KMS-11 (cell line): ENCODE data around the gene RPRD2.
A peak's percentile ranks its signal among the peaks of the same experiment; 100 is the strongest.

Source experiments
- H2AFZ ChIP-seq: fragments of 200-600 bp; sonication (generic); 2 replicates; pipeline ENCODE4 v1.6.1; 2016; ENCODE audit warnings: antibody characterized with exemption, mixed run types, low read depth
- H3K27ac ChIP-seq: fragments of 200-600 bp; sonication (generic); 2 replicates; pipeline ENCODE4 v1.6.1; 2016; ENCODE audit warnings: mild to moderate bottlenecking, mixed run types
- H3K27me3 ChIP-seq: fragments of 200-600 bp; sonication (generic); 2 replicates; pipeline ENCODE4 v1.6.1; 2017; ENCODE audit warnings: mild to moderate bottlenecking, low read depth, mixed run types, moderate library complexity; ENCODE audit not compliant: insufficient read depth
- H3K36me3 ChIP-seq: fragments of 200-600 bp; sonication (generic); 2 replicates; pipeline ENCODE4 v1.6.1; 2017; ENCODE audit warnings: mild to moderate bottlenecking, mixed run types; ENCODE audit not compliant: insufficient read depth
- H3K4me1 ChIP-seq: fragments of 200-600 bp; sonication (generic); 2 replicates; pipeline ENCODE4 v1.6.1; 2016; ENCODE audit warnings: mild to moderate bottlenecking, low read depth, mixed run types; ENCODE audit not compliant: poor library complexity, severe bottlenecking
- H3K4me2 ChIP-seq: fragments of 200-600 bp; sonication (generic); 2 replicates; pipeline ENCODE4 v1.7.0; 2016; ENCODE audit warnings: mild to moderate bottlenecking, mixed run types
- H3K4me3 ChIP-seq: fragments of 200-600 bp; sonication (generic); IDR thresholded peaks from 2 replicates; pipeline ENCODE4 v1.6.1; 2017; ENCODE audit warnings: low read depth, low read length, mixed read lengths; ENCODE audit not compliant: insufficient read depth
- H3K79me2 ChIP-seq: fragments of 200-600 bp; sonication (generic); 2 replicates; pipeline ENCODE4 v1.6.1; 2016; ENCODE audit warnings: low read depth, mixed run types; ENCODE audit not compliant: insufficient read depth
- H3K9ac ChIP-seq: fragments of 200-600 bp; sonication (generic); 2 replicates; pipeline ENCODE4 v1.6.1; 2016; ENCODE audit warnings: mild to moderate bottlenecking, mixed run types
- H4K20me1 ChIP-seq: fragments of 200-600 bp; sonication (generic); 2 replicates; pipeline ENCODE4 v1.6.1; 2016; ENCODE audit warnings: mild to moderate bottlenecking, mixed run types; ENCODE audit not compliant: insufficient read depth
- CTCF ChIP-seq: fragments of 200-600 bp; sonication (generic); conservative IDR thresholded peaks from 2 replicates; pipeline ENCODE4 v1.6.1; 2017; ENCODE audit warnings: low read depth, mild to moderate bottlenecking, antibody characterized with exemption, low read length, moderate library complexity, mixed read lengths

The RPRD2 gene

GRCh38 chr1:150513351-150513791 is 149.4 kb downstream of the RPRD2 start:
- Histone ChIP-seq H3K27me3 (0 out of 2 replicates have a peak, but pooled peaks cover 2% of the 10 kb centered on the region), H3K9ac (no peak overlapping the region), H3K4me1 (peaks cover 13% of the 10 kb centered on the region), H3K4me3 (no peak overlapping the region), H3K4me2 (no peak overlapping the region), H4K20me1 (no peaks in the 10 kb centered on the region), H3K27ac (no peak overlapping the region), H3K79me2 (no peaks in the 10 kb centered on the region), H3K36me3 (no peaks in the 10 kb centered on the region), H2AFZ (no peak overlapping the region)
- TF ChIP-seq CTCF = no peak

GRCh38 chr1:150514260-150514659 is 150.3 kb downstream of the RPRD2 start:
- 0 out of 2 replicates have a peak, but pooled peaks cover 2% of the 10 kb centered on the region for H3K27me3 ChIP-seq
- no peak overlapping the region for H3K9ac ChIP-seq
- H3K4me1 ChIP-seq = peaks cover 13% of the 10 kb centered on the region
- no peak overlapping the region; the same call in 1 of the 2 replicates for H3K4me2 ChIP-seq
- H4K20me1 ChIP-seq = no peaks in the 10 kb centered on the region
- no peaks in the 10 kb centered on the region for H3K79me2 ChIP-seq
- no peak overlapping the region for H3K27ac ChIP-seq
- H3K36me3 ChIP-seq = no peaks in the 10 kb centered on the region
- H2AFZ ChIP-seq = no peak overlapping the region
- H3K4me3 ChIP-seq = no peak overlapping the region
- TF ChIP-seq CTCF = no peak

- H3K36me3 ChIP-seq = no peaks in the 10 kb centered on the region
- no peak for TF ChIP-seq CTCF
- H3K9ac ChIP-seq = peak overlapping the region; percentile 55; the same call in 1 of the 2 replicates
- peak overlapping the region; percentile 84 for H2AFZ ChIP-seq
- H4K20me1 ChIP-seq = no peaks in the 10 kb centered on the region
- H3K4me2 ChIP-seq = peak overlapping the region; percentile 65
- H3K79me2 ChIP-seq = no peaks in the 10 kb centered on the region
- 0 out of 2 replicates have a peak, but pooled peaks cover 2% of the 10 kb centered on the region for H3K27me3 ChIP-seq
- H3K4me1 ChIP-seq = peaks cover 13% of the 10 kb centered on the region
- no peak overlapping the region for H3K27ac ChIP-seq
- no peak overlapping the region for H3K4me3 ChIP-seq
These were observed 151.0 kb downstream of the RPRD2 start for GRCh38 chr1:150514913-150515327.

- 0 out of 2 replicates have a peak, but pooled peaks cover 2% of the 10 kb centered on the region for H3K27me3 ChIP-seq
- H3K4me1 ChIP-seq = peaks cover 13% of the 10 kb centered on the region
- TF ChIP-seq CTCF = no peak
- peak within 1 kb of the TSS; percentile 100 for H3K4me3 ChIP-seq
- peak within 1 kb of the TSS; percentile 8; the same call in 1 of the 2 replicates for H3K27ac ChIP-seq
- H3K9ac ChIP-seq = peak within 1 kb of the TSS; percentile 55
- H3K36me3 ChIP-seq = no peaks in the 10 kb centered on the region
- no peaks in the 10 kb centered on the region for H3K79me2 ChIP-seq
- no peaks in the 10 kb centered on the region for H4K20me1 ChIP-seq
- peak within 1 kb of the TSS; percentile 65 for H3K4me2 ChIP-seq
- H2AFZ ChIP-seq = peak within 1 kb of the TSS; percentile 84
These were observed 151.5 kb downstream of the RPRD2 start, which contains the start of gene FALEC for GRCh38 chr1:150515328-150516049. Gene FALEC, plus strand, starts transcription at chr1:150515752.
